HEK293 (cell line): Measurements from ENCODE around the gene SYDE1.

Source experiments
- CTCF ChIP-seq: fragments of 450-650 bp; formaldehyde crosslinking; IDR thresholded peaks from 2 replicates; pipeline ENCODE4 v1.5.1; 2016; ENCODE audit warnings: missing biosample characterization, missing genetic modification characterization
- SETDB1 ChIP-seq: IDR thresholded peaks from one replicate; pipeline ENCODE4 v1.6.1; 2017; ENCODE audit warnings: mild to moderate bottlenecking, low read length, moderate library complexity, mixed read lengths; ENCODE audit not compliant: insufficient read length
- YY1 ChIP-seq: fragments of 450-650 bp; formaldehyde crosslinking; IDR thresholded peaks from 2 replicates; pipeline ENCODE4 v1.5.1; 2018; ENCODE audit warnings: missing biosample characterization, missing genetic modification characterization
- ZNF335 ChIP-seq: fragments of 450-650 bp; formaldehyde crosslinking; conservative IDR thresholded peaks from 2 replicates; pipeline ENCODE4 v1.5.1; 2016; ENCODE audit warnings: missing biosample characterization, missing genetic modification characterization
- ZNF488 ChIP-seq: fragments of 450-650 bp; formaldehyde crosslinking; IDR thresholded peaks from 2 replicates; pipeline ENCODE4 v1.5.1; 2016; ENCODE audit warnings: missing biosample characterization, missing genetic modification characterization
- ZNF837 ChIP-seq: fragments of 450-650 bp; formaldehyde crosslinking; IDR thresholded peaks from 2 replicates; pipeline ENCODE4 v1.5.1; 2016; ENCODE audit warnings: missing biosample characterization, missing genetic modification characterization

GRCh38 chr19:15120135-15121026, 13.2 kb downstream of the SYDE1 start:
- TF ChIP-seq ZNF488 (tag by site-specific recombination) (no peak), ZNF335 (tag by site-specific recombination) (no peak), CTCF (tag by site-specific recombination) (no peak), YY1 (tag by site-specific recombination) (no peak), ZNF837 (tag by site-specific recombination) (no peak), SETDB1 (no peak)
